ENCODE results near the gene SNRPA1. TPM values are rescaled to one million over a fixed set of nuclear protein-coding genes. Genes with fewer than 3 reads are reported as not detected.
A peak's percentile ranks its signal among the peaks of the same experiment; 100 is the strongest.

Gene SNRPA1
- total RNA-seq, 1 donor, result 17.5 TPM

DNA sequence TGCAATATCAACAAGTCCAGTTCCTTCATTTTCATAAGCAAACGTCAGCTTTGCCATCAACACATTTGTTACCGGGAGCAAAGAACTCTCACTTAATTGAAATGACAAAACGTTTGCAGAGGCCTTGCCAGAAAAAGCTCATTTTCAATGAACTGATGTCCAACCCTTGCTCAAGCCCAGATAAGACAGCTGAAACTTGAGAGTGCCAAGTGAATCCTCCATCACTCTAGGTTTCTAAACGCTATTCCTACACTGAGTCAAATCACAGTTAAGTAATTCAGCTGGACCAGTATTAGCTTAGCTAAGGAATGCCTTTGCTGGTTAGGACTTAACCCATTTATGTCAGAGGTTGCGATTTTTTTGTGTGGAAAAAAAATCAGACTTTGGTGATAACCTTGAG is 54.7 kb downstream of the SNRPA1 start:
- DNase-seq (ENCODE audit: low read depth), result peak; percentile 74
- TF ChIP-seq CTCF (IDR thresholded peaks at IDR 0.05; ENCODE audit: insufficient read depth, low read length), result no peak

GRCh38 chr15:101239724-101240136 is 55.3 kb downstream of the SNRPA1 start:
- TF ChIP-seq CTCF (IDR thresholded peaks at IDR 0.05; ENCODE audit: insufficient read depth, low read length), result no peak
- no peak overlapping the region for H3K4me3 ChIP-seq (ENCODE audit: low read depth, low read length)
- DNase-seq (ENCODE audit: low read depth), result no peak

More for the DNA sequence above, 54.7 kb downstream of the SNRPA1 start:
- H3K4me3 ChIP-seq (ENCODE audit: low read depth, low read length), result no peak overlapping the region

GRCh38 chr15:101237251-101237650 is 57.8 kb downstream of the SNRPA1 start:
- no peak for DNase-seq (ENCODE audit: low read depth)
- H3K4me3 ChIP-seq (ENCODE audit: low read depth, low read length), result no peak overlapping the region
- no peak for TF ChIP-seq CTCF (IDR thresholded peaks at IDR 0.05; ENCODE audit: insufficient read depth, low read length)

- no peak overlapping the region for H3K4me3 ChIP-seq (ENCODE audit: low read depth, low read length)
- no peak for DNase-seq (ENCODE audit: low read depth)
- TF ChIP-seq CTCF (IDR thresholded peaks at IDR 0.05; ENCODE audit: insufficient read depth, low read length), result no peak
Observed at GRCh38 chr15:101233651-101234280, 61.3 kb downstream of the SNRPA1 start.

DNA sequence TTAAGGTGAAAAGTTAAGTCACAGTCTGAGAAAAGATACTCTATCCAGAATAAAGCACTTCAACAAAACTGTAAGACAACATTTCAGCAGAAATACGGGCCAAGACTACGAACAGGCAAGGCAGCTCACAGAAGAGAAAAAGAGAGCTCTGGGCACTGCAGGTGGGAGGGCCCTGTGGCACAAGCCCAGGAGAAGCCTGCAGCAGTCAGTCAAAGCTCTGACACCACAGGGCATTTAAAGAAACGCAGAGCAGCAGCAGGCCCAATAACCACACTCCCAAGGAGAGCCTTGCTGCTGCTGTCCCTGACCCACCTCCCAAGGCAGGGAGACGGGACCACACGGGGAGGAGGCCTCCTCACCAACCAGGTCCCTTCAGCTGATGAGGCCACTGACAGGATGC is 62.4 kb downstream of the SNRPA1 start:
- DNase-seq (ENCODE audit: low read depth), result no peak
- H3K4me3 ChIP-seq (ENCODE audit: low read depth, low read length), result no peak overlapping the region
- no peak for TF ChIP-seq CTCF (IDR thresholded peaks at IDR 0.05; ENCODE audit: insufficient read depth, low read length)

Other genes with a start within 250 kb of the SNRPA1 start
- gene CHSY1, start 43.2 kb downstream of the SNRPA1 start, total RNA-seq (ENCODE audit: low replicate concordance), result 34.4 and 40.9 TPM in 2 replicates
- gene SELENOS, start 17.8 kb downstream of the SNRPA1 start, total RNA-seq (ENCODE audit: low replicate concordance), result 52.7 and 65.3 TPM in 2 replicates
- 0.81 TPM in 1 of 2 replicates, not detected in the other for gene PCSK6, start 194.5 kb upstream of the SNRPA1 start, total RNA-seq (ENCODE audit: low replicate concordance)

All from fibroblast of the aortic adventitia (primary cell).